IMR-90 (cell line): ENCODE measurements around the gene FAHD2A.

ENCODE experiments used
- CTCF ChIP-seq: conservative IDR thresholded peaks from 2 replicates; pipeline ENCODE4 v1.5.1; 2012; ENCODE audit warnings: mild to moderate bottlenecking, low read depth, low read length, improper control_type of control experiment
- POLR2A ChIP-seq: IDR thresholded peaks from 2 replicates; pipeline ENCODE4 v1.6.1; 2012; ENCODE audit warnings: mild to moderate bottlenecking, low read depth, low read length
- RCOR1 ChIP-seq: IDR thresholded peaks from 2 replicates; pipeline ENCODE4 v1.6.1; 2012; ENCODE audit warnings: mild to moderate bottlenecking, low read length, improper control_type of control experiment; ENCODE audit not compliant: insufficient replicate concordance
- SMC3 ChIP-seq: fragments of 150-350 bp; IDR thresholded peaks from 2 replicates; pipeline ENCODE4 v1.6.1; 2016; ENCODE audit warnings: low read depth, mild to moderate bottlenecking, antibody characterized with exemption, low read length, moderate library complexity
- TF ChIP-seq, protein P1 (sequence below): fragments of 150-350 bp; IDR thresholded peaks from 2 replicates; pipeline ENCODE4 v1.6.1; 2017; ENCODE audit warnings: mild to moderate bottlenecking, antibody characterized with exemption, low read length, low read depth

DNA sequence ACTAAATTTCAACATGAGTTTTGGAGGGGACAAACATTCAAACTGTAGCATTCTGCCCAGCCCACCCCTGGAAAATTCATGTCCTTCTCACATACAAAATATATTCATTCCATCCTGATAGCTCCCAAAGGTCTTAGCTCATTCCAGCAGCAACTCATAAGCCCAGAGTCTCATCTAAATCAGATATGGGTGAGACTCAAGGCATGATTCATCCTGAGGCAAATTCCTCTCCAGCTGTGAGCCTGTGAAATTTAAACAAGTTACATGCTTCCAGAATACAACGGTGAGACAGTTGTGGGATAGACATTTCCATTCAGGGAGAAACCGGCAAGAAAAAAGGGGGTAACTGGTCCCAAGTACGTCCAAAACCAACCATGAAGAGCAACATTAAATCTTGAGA, 43.5 kb upstream of the FAHD2A start:
- TF ChIP-seq POLR2A = no peak
- TF ChIP-seq CTCF = no peak
- no peak for TF ChIP-seq SMC3
- TF ChIP-seq, protein P1, sequence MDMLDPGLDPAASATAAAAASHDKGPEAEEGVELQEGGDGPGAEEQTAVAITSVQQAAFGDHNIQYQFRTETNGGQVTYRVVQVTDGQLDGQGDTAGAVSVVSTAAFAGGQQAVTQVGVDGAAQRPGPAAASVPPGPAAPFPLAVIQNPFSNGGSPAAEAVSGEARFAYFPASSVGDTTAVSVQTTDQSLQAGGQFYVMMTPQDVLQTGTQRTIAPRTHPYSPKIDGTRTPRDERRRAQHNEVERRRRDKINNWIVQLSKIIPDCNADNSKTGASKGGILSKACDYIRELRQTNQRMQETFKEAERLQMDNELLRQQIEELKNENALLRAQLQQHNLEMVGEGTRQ = no peak
- TF ChIP-seq RCOR1 = no peak
